Nephron (organoid): ENCODE measurements around the gene VSTM1.
"Not testable (repeated sequence)": the region's sequence is repeated elsewhere in the genome, so short reads cannot be mapped to it uniquely, and the experiment has no call there.

ENCODE experiments used
- H3K27ac Mint-ChIP-seq, 3 experiments: 2 replicates each; pipeline ENCODE4 v1.8.0; 2020; ENCODE audit warnings: mixed read lengths in 3 of 3, mild to moderate bottlenecking in 2 of 3, moderate library complexity in 1 of 3
- H3K27me3 Mint-ChIP-seq: 2 replicates; pipeline ENCODE4 v1.8.0; 2021; ENCODE audit warnings: low read depth, mild to moderate bottlenecking, moderate library complexity, mixed read lengths
- H3K36me3 Mint-ChIP-seq: 2 replicates; pipeline ENCODE4 v1.8.0; 2020; ENCODE audit warnings: low read depth, mixed read lengths
- H3K4me1 Mint-ChIP-seq: 2 replicates; pipeline ENCODE4 v1.8.0; 2020; ENCODE audit warnings: mixed read lengths
- H3K4me3 Mint-ChIP-seq, 3 experiments: 2 replicates each; pipeline ENCODE4 v1.8.0; 2020; ENCODE audit warnings: mild to moderate bottlenecking in 3 of 3, mixed read lengths in 3 of 3, moderate library complexity in 2 of 3
- H3K9me3 Mint-ChIP-seq: 2 replicates; pipeline ENCODE4 v1.8.0; 2020; ENCODE audit warnings: mixed read lengths
- CTCF ChIP-seq, 3 experiments: fragments of 200-600 bp; sonication (generic); IDR thresholded peaks; one replicate each; pipeline ENCODE4 v1.5.0; 2021; ENCODE audit warnings: antibody characterized with exemption in 3 of 3; ENCODE audit not compliant: unreplicated experiment in 3 of 3

The VSTM1 gene

GRCh38 chr19:54096617-54097106 lies 33.0 kb upstream of the VSTM1 start:
- Mint-ChIP-seq H3K9me3 (peaks cover 6% of the 10 kb centered on the region), H3K4me3 (peak overlapping the region; percentile 50 to 68 (median 59)), H3K36me3 (no peaks in the 10 kb centered on the region), H3K4me1 (no peaks in the 10 kb centered on the region), H3K27ac (no peak overlapping the region), H3K27me3 (peaks cover 61% of the 10 kb centered on the region)
- TF ChIP-seq CTCF (IDR thresholded peaks at IDR 0.05; ENCODE audit: unreplicated experiment in 3 of 3), result no peak

- Mint-ChIP-seq H3K27me3 (peaks cover 66% of the 10 kb centered on the region), H3K4me3 (peak overlapping the region; percentile 65 to 69 (median 68))
- not testable (repeated sequence) for H3K9me3 Mint-ChIP-seq, H3K4me1 Mint-ChIP-seq, H3K27ac Mint-ChIP-seq, H3K36me3 Mint-ChIP-seq
These were observed 32.3 kb upstream of the VSTM1 start for GRCh38 chr19:54095859-54096616.

- H3K4me3 Mint-ChIP-seq, result no peak overlapping the region
- TF ChIP-seq CTCF (IDR thresholded peaks at IDR 0.05; ENCODE audit: unreplicated experiment in 3 of 3), result no peak
- no peak overlapping the region for H3K27ac Mint-ChIP-seq
- H3K4me1 Mint-ChIP-seq, result no peaks in the 10 kb centered on the region
- H3K27me3 Mint-ChIP-seq, result peaks cover 66% of the 10 kb centered on the region
- peaks cover 6% of the 10 kb centered on the region for H3K9me3 Mint-ChIP-seq
- H3K36me3 Mint-ChIP-seq, result no peaks in the 10 kb centered on the region
These were observed 31.6 kb upstream of the VSTM1 start for GRCh38 chr19:54095136-54095858.

- TF ChIP-seq CTCF (IDR thresholded peaks at IDR 0.05; ENCODE audit: unreplicated experiment in 3 of 3), result no peak
- peaks cover 6% of the 10 kb centered on the region for H3K9me3 Mint-ChIP-seq
- H3K27me3 Mint-ChIP-seq, result peaks cover 59% of the 10 kb centered on the region
- H3K36me3 Mint-ChIP-seq, result no peaks in the 10 kb centered on the region
- no peak overlapping the region for H3K4me3 Mint-ChIP-seq
- no peak overlapping the region for H3K27ac Mint-ChIP-seq
- H3K4me1 Mint-ChIP-seq, result no peaks in the 10 kb centered on the region
These were observed 30.8 kb upstream of the VSTM1 start for GRCh38 chr19:54094426-54095000.

- H3K9me3 Mint-ChIP-seq, result peaks cover 3% of the 10 kb centered on the region
- no peaks in the 10 kb centered on the region for H3K4me1 Mint-ChIP-seq
- H3K4me3 Mint-ChIP-seq, result no peak overlapping the region
- H3K36me3 Mint-ChIP-seq, result no peaks in the 10 kb centered on the region
- TF ChIP-seq CTCF (IDR thresholded peaks at IDR 0.05; ENCODE audit: unreplicated experiment in 3 of 3), result no peak
- H3K27me3 Mint-ChIP-seq, result peaks cover 5% of the 10 kb centered on the region
- H3K27ac Mint-ChIP-seq, result no peak overlapping the region
These were observed 20.7 kb upstream of the VSTM1 start for GRCh38 chr19:54084410-54084809.

- Mint-ChIP-seq H3K9me3 (peaks cover 5% of the 10 kb centered on the region), H3K36me3 (no peaks in the 10 kb centered on the region), H3K4me1 (no peaks in the 10 kb centered on the region), H3K27me3 (peaks cover under 1% of the 10 kb centered on the region), H3K27ac (no peak within 1 kb of the TSS), H3K4me3 (no peak within 1 kb of the TSS)
- no peak for TF ChIP-seq CTCF (IDR thresholded peaks at IDR 0.05; ENCODE audit: unreplicated experiment in 3 of 3)
These were observed 17.3 kb upstream of the VSTM1 start, which contains the start of gene TARM1 for GRCh38 chr19:54081032-54081431. Gene TARM1 (minus strand): TSS chr19:54081365. CDS start chr19:54081340, 25 bp downstream.
